RWPE2 (cell line): Measurements from ENCODE around the gene SLC7A6OS.

Experiments
- ATAC-seq: fragments of 200-7000 bp; cut with Tn5 transposase; 3 replicates; pipeline ENCODE4 v1.9.1; 2021; ENCODE audit warnings: low read depth
- DNase-seq: peaks from one replicate; pipeline ENCODE4 v3.0.0-alpha.2; 2020; ENCODE audit warnings: low spot score
- H3K27ac ChIP-seq: fragments of 450-650 bp; 2 replicates; pipeline ENCODE4 v1.5.1; 2017; ENCODE audit warnings: mild to moderate bottlenecking; ENCODE audit not compliant: poor library complexity, severe bottlenecking
- H3K27me3 ChIP-seq: fragments of 250-450 bp; sonication (Bioruptor Pico); 2 replicates; pipeline ENCODE4 v1.5.1; 2021; ENCODE audit warnings: mild to moderate bottlenecking, moderate library complexity; ENCODE audit not compliant: insufficient read depth, poor library complexity, severe bottlenecking
- H3K36me3 ChIP-seq: fragments of 250-450 bp; sonication (Bioruptor Pico); 2 replicates; pipeline ENCODE4 v1.5.1; 2020; ENCODE audit warnings: low read depth, mild to moderate bottlenecking, moderate library complexity
- H3K4me1 ChIP-seq: fragments of 250-450 bp; sonication (Bioruptor Pico); 2 replicates; pipeline ENCODE4 v1.5.1; 2021; ENCODE audit warnings: mild to moderate bottlenecking, moderate library complexity; ENCODE audit not compliant: insufficient read depth, poor library complexity, severe bottlenecking
- H3K4me3 ChIP-seq: fragments of 250-450 bp; sonication (Bioruptor Pico); 2 replicates; pipeline ENCODE4 v1.5.1; 2021; ENCODE audit warnings: mild to moderate bottlenecking, moderate library complexity; ENCODE audit not compliant: severe bottlenecking
- H3K9me3 ChIP-seq: fragments of 250-450 bp; sonication (Bioruptor Pico); 2 replicates; pipeline ENCODE4 v1.5.1; 2021; ENCODE audit warnings: mild to moderate bottlenecking, moderate library complexity; ENCODE audit not compliant: severe bottlenecking
- TF ChIP-seq, protein P1 (sequence below): fragments of 450-650 bp; IDR thresholded peaks from one replicate; pipeline ENCODE4 v1.5.1; 2017; ENCODE audit warnings: mild to moderate bottlenecking, moderate library complexity; ENCODE audit not compliant: poor library complexity, severe bottlenecking

SLC7A6OS gene

DNA sequence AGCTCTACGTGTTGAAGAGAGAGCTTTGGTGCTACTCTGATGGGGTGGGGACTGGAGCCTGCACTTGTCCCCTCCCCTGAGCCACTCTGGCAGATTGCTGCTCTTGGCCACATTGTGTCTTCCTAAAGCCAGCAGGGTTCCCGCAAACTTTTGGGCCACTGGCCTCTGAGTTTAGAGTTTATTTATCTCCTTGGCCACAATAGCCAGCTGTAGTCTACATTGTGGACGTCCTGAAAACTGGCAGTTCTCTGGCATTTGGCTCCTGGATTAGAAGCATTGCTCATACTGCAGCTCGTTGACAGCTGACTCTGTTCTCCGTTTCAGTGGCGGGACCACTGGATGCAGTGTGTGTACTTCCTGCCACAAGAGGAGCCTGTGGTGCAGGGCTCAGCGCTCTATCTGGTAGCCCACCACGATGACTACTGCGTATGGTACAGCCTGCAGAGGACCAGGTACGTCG lies 34.6 kb upstream of the SLC7A6OS start:
- Histone ChIP-seq H3K27ac (no peak overlapping the region), H3K27me3 (no peaks in the 10 kb centered on the region), H3K4me1 (no peaks in the 10 kb centered on the region), H3K36me3 (peaks cover 71% of the 10 kb centered on the region), H3K9me3 (no peaks in the 10 kb centered on the region), H3K4me3 (no peak overlapping the region)
- no peak for DNase-seq
- no peak for ATAC-seq
- TF ChIP-seq, protein P1, sequence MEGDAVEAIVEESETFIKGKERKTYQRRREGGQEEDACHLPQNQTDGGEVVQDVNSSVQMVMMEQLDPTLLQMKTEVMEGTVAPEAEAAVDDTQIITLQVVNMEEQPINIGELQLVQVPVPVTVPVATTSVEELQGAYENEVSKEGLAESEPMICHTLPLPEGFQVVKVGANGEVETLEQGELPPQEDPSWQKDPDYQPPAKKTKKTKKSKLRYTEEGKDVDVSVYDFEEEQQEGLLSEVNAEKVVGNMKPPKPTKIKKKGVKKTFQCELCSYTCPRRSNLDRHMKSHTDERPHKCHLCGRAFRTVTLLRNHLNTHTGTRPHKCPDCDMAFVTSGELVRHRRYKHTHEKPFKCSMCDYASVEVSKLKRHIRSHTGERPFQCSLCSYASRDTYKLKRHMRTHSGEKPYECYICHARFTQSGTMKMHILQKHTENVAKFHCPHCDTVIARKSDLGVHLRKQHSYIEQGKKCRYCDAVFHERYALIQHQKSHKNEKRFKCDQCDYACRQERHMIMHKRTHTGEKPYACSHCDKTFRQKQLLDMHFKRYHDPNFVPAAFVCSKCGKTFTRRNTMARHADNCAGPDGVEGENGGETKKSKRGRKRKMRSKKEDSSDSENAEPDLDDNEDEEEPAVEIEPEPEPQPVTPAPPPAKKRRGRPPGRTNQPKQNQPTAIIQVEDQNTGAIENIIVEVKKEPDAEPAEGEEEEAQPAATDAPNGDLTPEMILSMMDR = no peak

DNA sequence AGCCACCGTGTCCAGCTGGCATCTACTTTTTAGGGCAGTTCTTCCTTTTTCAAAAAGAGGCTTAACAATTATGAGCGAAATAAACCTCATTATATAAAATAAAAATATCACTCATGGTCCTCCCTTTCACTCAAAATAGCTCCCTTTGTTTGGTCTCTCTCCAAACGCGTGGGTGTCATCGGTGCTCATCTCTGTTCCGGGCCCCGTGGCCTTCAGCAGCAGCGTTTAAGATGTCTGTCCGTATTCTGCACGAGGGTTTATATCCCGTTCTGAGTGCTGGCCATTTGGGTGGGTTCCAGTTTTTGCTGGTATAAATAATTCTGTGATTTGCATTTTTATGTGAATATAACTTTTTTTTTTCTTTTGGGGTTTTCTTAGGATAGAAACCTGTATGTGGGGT lies 33.5 kb upstream of the SLC7A6OS start:
- no peak overlapping the region for H3K4me3 ChIP-seq
- peaks cover 76% of the 10 kb centered on the region for H3K36me3 ChIP-seq
- TF ChIP-seq, protein P1 = no peak
- no peak for DNase-seq
- H3K9me3 ChIP-seq = no peaks in the 10 kb centered on the region
- no peak for ATAC-seq
- no peaks in the 10 kb centered on the region for H3K27me3 ChIP-seq
- no peak overlapping the region for H3K27ac ChIP-seq
- no peaks in the 10 kb centered on the region for H3K4me1 ChIP-seq

DNA sequence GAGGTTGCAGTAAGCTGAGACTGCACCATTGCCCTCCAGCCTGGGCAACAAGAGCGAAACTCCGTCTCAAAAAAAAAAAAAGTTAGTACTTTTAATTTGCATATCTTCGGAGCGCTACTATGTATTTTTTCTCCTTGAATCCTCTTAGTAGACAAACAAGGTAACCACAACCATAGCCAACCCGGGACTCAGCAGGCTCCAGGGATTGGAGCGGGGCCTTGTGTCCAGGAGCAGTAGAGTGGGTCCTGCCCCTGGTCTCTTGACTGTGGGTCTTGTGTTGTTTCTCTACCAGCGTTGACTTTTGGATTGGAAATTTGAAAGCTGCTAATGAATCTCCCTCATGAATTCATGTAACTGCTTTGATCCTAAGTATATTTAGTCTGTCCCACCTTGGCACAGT lies 32.4 kb upstream of the SLC7A6OS start:
- no peak for ATAC-seq

DNA sequence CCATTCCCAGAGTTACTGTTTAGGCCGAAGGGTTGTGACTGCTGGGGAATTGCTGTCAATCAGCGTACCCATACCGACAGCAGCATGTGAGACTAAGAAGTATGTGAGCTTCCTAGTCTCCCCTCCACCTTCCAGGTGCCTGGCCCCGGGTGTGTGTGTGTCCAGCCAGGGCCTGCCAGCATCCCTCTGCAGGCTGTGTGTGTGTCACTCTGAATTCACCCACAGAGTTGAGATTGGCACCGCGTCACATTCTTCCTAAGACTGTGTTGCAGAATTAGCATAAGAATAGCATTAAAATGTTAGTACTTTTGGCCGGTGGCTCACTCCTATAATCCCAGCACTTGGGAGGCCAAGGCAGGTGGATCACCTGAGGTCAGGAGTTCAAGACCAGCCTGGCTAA lies 31.9 kb upstream of the SLC7A6OS start:
- DNase-seq = no peak
- Histone ChIP-seq H3K27ac (no peak overlapping the region), H3K4me3 (no peak overlapping the region), H3K4me1 (no peaks in the 10 kb centered on the region), H3K9me3 (no peaks in the 10 kb centered on the region), H3K27me3 (no peaks in the 10 kb centered on the region), H3K36me3 (peaks cover 78% of the 10 kb centered on the region)
- ATAC-seq = no peak
- TF ChIP-seq, protein P1 = no peak

More for the DNA sequence above, 32.4 kb upstream of the SLC7A6OS start:
- no peak overlapping the region for H3K27ac ChIP-seq
- H3K9me3 ChIP-seq = no peaks in the 10 kb centered on the region
- TF ChIP-seq, protein P1 = no peak
- peaks cover 78% of the 10 kb centered on the region for H3K36me3 ChIP-seq
- DNase-seq = no peak
- no peaks in the 10 kb centered on the region for H3K27me3 ChIP-seq
- H3K4me3 ChIP-seq = no peak overlapping the region
- no peaks in the 10 kb centered on the region for H3K4me1 ChIP-seq

DNA sequence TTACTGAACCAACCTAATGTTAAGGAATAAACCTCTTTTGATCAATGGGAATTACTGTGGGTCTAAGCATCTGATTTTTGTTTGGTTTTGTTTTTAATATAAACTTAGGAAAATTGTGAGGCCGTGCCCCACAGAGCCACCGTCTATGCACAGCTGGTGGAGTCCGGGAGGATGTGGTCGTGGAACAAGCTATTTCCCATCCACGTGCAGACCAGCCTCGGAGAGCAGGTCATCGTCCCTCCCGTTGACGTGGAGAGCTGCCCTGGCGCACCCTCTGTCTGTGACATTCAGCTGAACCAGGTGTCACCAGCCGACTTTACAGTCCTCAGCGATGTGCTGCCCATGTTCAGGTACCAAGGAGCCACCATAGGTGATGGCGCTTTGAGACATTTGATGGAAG lies 28.5 kb upstream of the SLC7A6OS start:
- ATAC-seq (no peak), DNase-seq (no peak)
- no peaks in the 10 kb centered on the region for H3K27me3 ChIP-seq
- no peak overlapping the region for H3K4me3 ChIP-seq
- peaks cover 4% of the 10 kb centered on the region for H3K4me1 ChIP-seq
- peaks cover 78% of the 10 kb centered on the region for H3K36me3 ChIP-seq
- no peaks in the 10 kb centered on the region for H3K9me3 ChIP-seq
- no peak overlapping the region for H3K27ac ChIP-seq
- TF ChIP-seq, protein P1 = no peak
